Panc1 (cell line): ENCODE results near the gene GOLGA2.

ENCODE experiments used
- CTCF ChIP-seq: fragments of 450-650 bp; IDR thresholded peaks from 2 replicates; pipeline ENCODE4 v1.5.1; 2017; ENCODE audit warnings: mild to moderate bottlenecking
- POLR2AphosphoS5 ChIP-seq: IDR thresholded peaks from 2 replicates; pipeline ENCODE4 v1.6.1; 2012; ENCODE audit warnings: mild to moderate bottlenecking, low read depth, low read length, moderate library complexity

GRCh38 chr9:128215491-128216409 is 60.1 kb downstream of the GOLGA2 start:
- TF ChIP-seq CTCF (no peak), POLR2AphosphoS5 (no peak)
